H7 (cell line): ENCODE measurements around the gene UNC5CL. TPM values are rescaled to one million over a fixed set of nuclear protein-coding genes. Genes with fewer than 3 reads are reported as not detected.

Experiments used
- DNase-seq: peaks from one replicate; pipeline ENCODE4 v3.0.0; 2012
- H3K27me3 ChIP-seq: 2 replicates; pipeline ENCODE4 v1.6.0; 2011; ENCODE audit warnings: mild to moderate bottlenecking, low read length; ENCODE audit not compliant: control insufficient read depth, insufficient read depth
- H3K36me3 ChIP-seq: replicated peaks from 2 replicates; pipeline ENCODE4 v1.5.1; 2011; ENCODE audit warnings: low read length; ENCODE audit not compliant: control insufficient read depth, insufficient read depth
- H3K4me3 ChIP-seq: 2 replicates; pipeline ENCODE4 v1.5.1; 2011; ENCODE audit warnings: low read depth, mild to moderate bottlenecking, control low read depth, low read length, moderate library complexity; ENCODE audit not compliant: insufficient read depth
- total RNA-seq: library from RNA; depleted of rRNA; stranded (reverse); fragments of >200 nt; shearing (Covaris generic); gene quantifications from 2 replicates; pipeline ENCODE4 v1.2.3, GENCODE V29; 2014; rRNA removed

Gene UNC5CL
- total RNA-seq, 1 experiment from 2014 or later = 4.2 TPM

- DNase-seq = no peak
- Histone ChIP-seq H3K27me3 (no peaks in the 10 kb centered on the region; the same call in 1 of the 2 replicates), H3K36me3 (no peaks in the 10 kb centered on the region), H3K4me3 (no peak overlapping the region)
These were observed 49.5 kb downstream of the UNC5CL start for GRCh38 chr6:40989204-40990169.

DNA sequence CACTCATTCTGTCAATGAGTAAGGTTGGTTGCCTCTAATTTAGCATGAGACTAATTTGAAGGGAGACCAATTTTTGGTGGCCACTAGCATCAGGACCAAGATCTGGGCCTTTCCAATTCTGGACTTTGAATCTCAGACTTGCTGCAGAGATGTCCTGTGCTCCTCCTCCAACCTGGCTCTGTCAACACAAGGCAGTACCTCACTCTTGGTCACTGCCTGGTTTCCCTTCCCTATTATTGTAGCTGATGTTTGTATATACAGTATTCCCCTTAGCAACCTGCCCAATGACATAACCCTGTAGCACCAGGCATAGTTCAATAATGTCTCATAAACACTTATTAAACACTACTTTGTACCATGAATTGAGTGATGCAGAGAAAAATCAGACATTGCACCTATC is 50.4 kb downstream of the UNC5CL start:
- DNase-seq = no peak
- Histone ChIP-seq H3K27me3 (no peaks in the 10 kb centered on the region; the same call in 1 of the 2 replicates), H3K36me3 (no peaks in the 10 kb centered on the region), H3K4me3 (no peak overlapping the region)

DNA sequence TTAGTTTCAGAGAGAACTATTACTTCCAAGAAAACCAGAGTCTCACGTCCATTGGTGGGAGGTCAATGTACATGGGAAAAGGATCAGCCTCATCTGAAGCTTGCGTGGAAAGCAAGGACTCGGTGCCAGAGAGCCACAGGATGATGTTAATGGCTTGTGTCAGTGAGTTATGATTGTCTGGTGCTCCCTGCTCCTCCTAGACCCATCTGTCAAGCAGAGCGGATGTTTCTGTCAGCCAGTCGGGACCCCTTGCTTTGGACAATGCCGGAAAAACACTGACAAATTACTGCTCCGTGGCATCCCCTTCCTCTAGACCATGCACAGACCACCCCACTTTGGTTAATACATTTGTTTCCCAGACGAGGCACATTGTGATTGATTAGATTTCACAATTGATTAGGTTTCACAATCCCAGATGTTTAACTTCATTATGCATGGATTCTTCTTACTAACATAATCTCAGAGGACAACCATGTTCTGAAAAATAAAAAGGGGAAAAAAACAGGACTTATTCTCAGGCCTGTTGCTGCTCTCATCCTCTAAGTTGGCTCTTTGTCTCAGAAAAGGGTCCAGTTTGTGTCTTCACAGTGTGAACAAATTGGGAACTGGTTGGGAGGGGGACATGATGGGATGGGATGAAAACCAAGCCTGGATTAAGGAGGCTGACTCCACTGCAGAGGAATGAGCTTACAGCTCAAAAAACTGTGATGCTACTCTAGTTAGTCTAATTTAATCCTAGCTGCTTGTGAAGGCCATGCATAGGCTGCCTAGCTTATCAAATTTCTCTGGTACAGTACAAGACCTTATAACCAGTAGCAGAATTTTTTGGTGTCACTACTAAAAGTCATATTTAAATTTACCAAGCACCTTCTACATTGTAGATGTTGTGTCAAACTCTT is 51.9 kb downstream of the UNC5CL start:
- Histone ChIP-seq H3K27me3 (no peaks in the 10 kb centered on the region; the same call in 1 of the 2 replicates), H3K36me3 (no peaks in the 10 kb centered on the region), H3K4me3 (no peak overlapping the region)
- no peak for DNase-seq

DNA sequence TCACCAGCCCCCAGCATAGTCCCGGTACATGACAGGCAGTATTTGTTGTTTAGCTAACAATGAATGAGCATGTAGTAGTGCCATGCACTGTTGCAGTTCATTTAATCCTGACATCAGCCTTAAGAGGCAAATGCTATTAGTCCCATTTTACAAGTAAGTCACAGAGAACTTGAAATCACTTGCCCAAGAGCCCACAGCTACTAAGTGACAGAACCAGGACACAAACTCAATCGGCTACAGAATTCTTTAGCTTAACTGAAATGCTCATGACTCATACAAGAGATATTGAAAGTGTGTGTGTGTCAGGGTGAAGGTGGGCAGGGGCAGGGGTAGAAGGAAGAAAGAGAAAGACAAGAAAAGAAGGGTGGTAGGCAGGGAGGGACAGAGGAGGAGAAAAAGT is 52.7 kb downstream of the UNC5CL start:
- no peak for DNase-seq
- Histone ChIP-seq H3K36me3 (no peaks in the 10 kb centered on the region), H3K27me3 (no peaks in the 10 kb centered on the region), H3K4me3 (no peak overlapping the region)

DNA sequence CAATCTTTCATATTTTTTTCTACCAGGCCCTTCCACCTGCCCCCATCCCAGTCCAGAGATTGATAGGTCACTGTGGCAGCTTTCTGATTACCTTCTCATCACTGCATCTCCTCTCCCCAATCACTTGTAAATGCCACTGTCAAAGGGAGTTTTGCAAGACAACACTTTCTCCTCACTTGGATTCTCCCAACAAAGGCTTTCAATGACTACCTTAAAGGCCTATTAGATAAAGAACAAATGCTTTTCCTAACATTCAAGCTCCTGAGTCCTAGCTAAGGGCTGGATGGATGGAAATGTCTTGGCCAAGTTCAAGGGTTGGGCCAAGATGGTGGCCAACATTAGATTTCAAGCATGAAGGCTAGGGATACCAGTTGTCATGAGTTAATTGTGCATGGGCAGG is 55.3 kb downstream of the UNC5CL start:
- DNase-seq = no peak
- H3K27me3 ChIP-seq = no peaks in the 10 kb centered on the region
- H3K4me3 ChIP-seq = no peak overlapping the region

GRCh38 chr6:40982917-40983316 is 56.1 kb downstream of the UNC5CL start:
- no peaks in the 10 kb centered on the region for H3K36me3 ChIP-seq
- DNase-seq = no peak
- no peak overlapping the region for H3K4me3 ChIP-seq
- H3K27me3 ChIP-seq = no peaks in the 10 kb centered on the region

More for the DNA sequence above, 55.3 kb downstream of the UNC5CL start:
- H3K36me3 ChIP-seq = no peaks in the 10 kb centered on the region

DNA sequence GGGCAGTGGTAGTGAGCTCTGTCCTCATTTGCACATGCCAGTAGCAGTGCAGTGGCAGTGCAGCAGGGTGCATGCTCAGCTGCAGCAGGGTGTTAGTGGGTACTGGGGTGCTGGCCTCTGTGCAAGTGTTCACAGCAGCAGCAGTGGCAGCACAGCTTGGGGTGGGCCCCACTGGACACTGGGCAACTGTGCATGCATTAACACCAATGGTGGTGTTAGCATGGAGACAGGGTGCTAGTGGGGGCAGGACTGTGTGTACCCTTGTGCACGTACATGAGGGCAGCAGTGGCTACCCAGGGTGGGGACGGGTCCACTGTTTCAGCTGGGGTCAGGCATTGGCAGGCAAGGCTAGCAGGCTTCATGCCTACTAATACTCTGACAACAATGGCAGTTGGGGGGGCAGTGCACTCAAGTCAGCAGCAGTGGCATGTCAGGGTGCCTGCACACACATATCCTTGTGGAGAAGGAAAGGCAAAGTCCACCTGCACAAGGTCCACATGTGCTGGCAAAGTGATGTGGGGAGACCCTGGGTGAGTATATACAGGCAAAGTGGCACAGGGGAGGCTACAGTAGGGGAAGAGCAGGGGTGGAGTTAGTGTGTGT is 60.2 kb downstream of the UNC5CL start:
- DNase-seq = no peak
- Histone ChIP-seq H3K27me3 (no peaks in the 10 kb centered on the region), H3K36me3 (no peaks in the 10 kb centered on the region), H3K4me3 (no peak overlapping the region)

DNA sequence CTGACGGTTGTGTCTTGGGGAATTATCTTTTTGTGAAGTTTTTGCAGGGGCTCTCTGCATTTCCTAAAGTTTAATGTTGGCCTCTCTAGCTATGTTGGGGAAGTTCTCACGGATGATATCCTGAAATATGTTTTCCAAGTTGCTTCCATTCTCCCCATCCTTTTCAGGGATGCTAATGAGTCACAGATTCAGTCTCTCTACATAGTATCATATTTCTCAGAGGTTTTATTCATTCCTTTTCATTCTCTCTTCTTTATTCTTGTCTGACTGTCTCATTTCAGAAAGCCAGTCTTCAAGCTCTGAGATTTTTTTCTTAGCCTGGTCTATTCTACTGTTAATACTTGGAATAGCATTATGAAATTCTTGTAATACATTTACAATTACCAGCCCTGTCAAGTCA is 61.3 kb downstream of the UNC5CL start:
- H3K36me3 ChIP-seq = no peaks in the 10 kb centered on the region
- no peaks in the 10 kb centered on the region for H3K27me3 ChIP-seq
- no peak overlapping the region for H3K4me3 ChIP-seq
- DNase-seq = no peak

- Histone ChIP-seq H3K4me3 (no peak overlapping the region), H3K27me3 (no peaks in the 10 kb centered on the region), H3K36me3 (no peaks in the 10 kb centered on the region)
- no peak for DNase-seq
These were observed 61.9 kb downstream of the UNC5CL start for GRCh38 chr6:40977085-40977484.

Other genes starting within 250 kb of the UNC5CL start
- not detected in 2 replicates for gene TSPO2, start 3.2 kb upstream of the UNC5CL start, total RNA-seq
- gene APOBEC2, start 14.0 kb upstream of the UNC5CL start, total RNA-seq = 0.14 TPM in 1 of 2 replicates, not detected in the other
- gene OARD1, start 33.1 kb upstream of the UNC5CL start, total RNA-seq = 15.3 and 23.2 TPM in 2 replicates
- gene NFYA, start 33.8 kb upstream of the UNC5CL start, total RNA-seq = 12.1 and 20.0 TPM in 2 replicates
- not detected in 2 replicates for gene TREML1, start 115.1 kb upstream of the UNC5CL start, total RNA-seq
- gene TREM2, start 123.9 kb upstream of the UNC5CL start, total RNA-seq = not detected in 2 replicates
- gene TREML2, start 161.9 kb upstream of the UNC5CL start, total RNA-seq = not detected in 2 replicates
- gene TREML4, start 189.1 kb upstream of the UNC5CL start, total RNA-seq = not detected in 2 replicates
- not detected in 2 replicates for gene TREM1, start 247.5 kb upstream of the UNC5CL start, total RNA-seq